ENCODE results near the gene GGTLC1.
"Not testable (repeated sequence)": the region's sequence is repeated elsewhere in the genome, so short reads cannot be mapped to it uniquely, and the experiment has no call there.

The GGTLC1 gene

GRCh38 chr20:23994001-23994633 is 5.5 kb upstream of the GGTLC1 start:
- H3K27me3 ChIP-seq (replicated peaks; ENCODE audit: control insufficient read depth, insufficient read depth, low read length) = peaks cover 21% of the 10 kb centered on the region
- H3K9me3 ChIP-seq (ENCODE audit: control insufficient read depth, low read length); H3K4me1 ChIP-seq (ENCODE audit: control insufficient read depth, insufficient read depth, low read length); H3K4me3 ChIP-seq (ENCODE audit: low read length); H3K9ac ChIP-seq (ENCODE audit: low read length); H3K36me3 ChIP-seq (ENCODE audit: control insufficient read depth, insufficient read depth, low read length, severe bottlenecking); DNase-seq (ENCODE audit: low read depth): not testable (repeated sequence)

GRCh38 chr20:23993440-23993839 is 4.9 kb upstream of the GGTLC1 start:
- H3K9ac ChIP-seq (ENCODE audit: low read length); H3K4me3 ChIP-seq (ENCODE audit: low read length); H3K4me1 ChIP-seq (ENCODE audit: control insufficient read depth, insufficient read depth, low read length); H3K36me3 ChIP-seq (ENCODE audit: control insufficient read depth, insufficient read depth, low read length, severe bottlenecking); H3K9me3 ChIP-seq (ENCODE audit: control insufficient read depth, low read length); DNase-seq (ENCODE audit: low read depth): not testable (repeated sequence)
- H3K27me3 ChIP-seq (replicated peaks; ENCODE audit: control insufficient read depth, insufficient read depth, low read length) = peaks cover 17% of the 10 kb centered on the region

GRCh38 chr20:23990296-23990695 is 1.7 kb upstream of the GGTLC1 start:
- H3K27me3 ChIP-seq (replicated peaks; ENCODE audit: control insufficient read depth, insufficient read depth, low read length); H3K4me3 ChIP-seq (ENCODE audit: low read length); H3K4me1 ChIP-seq (ENCODE audit: control insufficient read depth, insufficient read depth, low read length); DNase-seq (ENCODE audit: low read depth); H3K36me3 ChIP-seq (ENCODE audit: control insufficient read depth, insufficient read depth, low read length, severe bottlenecking); H3K9ac ChIP-seq (ENCODE audit: low read length); H3K9me3 ChIP-seq (ENCODE audit: control insufficient read depth, low read length): not testable (repeated sequence)

GRCh38 chr20:23988966-23989365 is 387 bp upstream of the GGTLC1 start:
- not testable (repeated sequence) for H3K9me3 ChIP-seq (ENCODE audit: control insufficient read depth, low read length); H3K27me3 ChIP-seq (replicated peaks; ENCODE audit: control insufficient read depth, insufficient read depth, low read length); H3K4me1 ChIP-seq (ENCODE audit: control insufficient read depth, insufficient read depth, low read length); H3K36me3 ChIP-seq (ENCODE audit: control insufficient read depth, insufficient read depth, low read length, severe bottlenecking); DNase-seq (ENCODE audit: low read depth); H3K4me3 ChIP-seq (ENCODE audit: low read length); H3K9ac ChIP-seq (ENCODE audit: low read length)

- not testable (repeated sequence) for H3K9me3 ChIP-seq (ENCODE audit: control insufficient read depth, low read length); H3K27me3 ChIP-seq (replicated peaks; ENCODE audit: control insufficient read depth, insufficient read depth, low read length); H3K36me3 ChIP-seq (ENCODE audit: control insufficient read depth, insufficient read depth, low read length, severe bottlenecking); H3K9ac ChIP-seq (ENCODE audit: low read length); H3K4me1 ChIP-seq (ENCODE audit: control insufficient read depth, insufficient read depth, low read length); H3K4me3 ChIP-seq (ENCODE audit: low read length); DNase-seq (ENCODE audit: low read depth)
These were observed 1.9 kb downstream of the GGTLC1 start for GRCh38 chr20:23986716-23987115.

- not testable (repeated sequence) for DNase-seq (ENCODE audit: low read depth); H3K9me3 ChIP-seq (ENCODE audit: control insufficient read depth, low read length); H3K4me3 ChIP-seq (ENCODE audit: low read length); H3K4me1 ChIP-seq (ENCODE audit: control insufficient read depth, insufficient read depth, low read length); H3K27me3 ChIP-seq (replicated peaks; ENCODE audit: control insufficient read depth, insufficient read depth, low read length); H3K36me3 ChIP-seq (ENCODE audit: control insufficient read depth, insufficient read depth, low read length, severe bottlenecking); H3K9ac ChIP-seq (ENCODE audit: low read length)
These were observed 2.3 kb downstream of the GGTLC1 start for GRCh38 chr20:23986310-23986709.

- H3K4me1 ChIP-seq (ENCODE audit: control insufficient read depth, insufficient read depth, low read length); H3K9ac ChIP-seq (ENCODE audit: low read length); DNase-seq (ENCODE audit: low read depth); H3K9me3 ChIP-seq (ENCODE audit: control insufficient read depth, low read length); H3K4me3 ChIP-seq (ENCODE audit: low read length); H3K27me3 ChIP-seq (replicated peaks; ENCODE audit: control insufficient read depth, insufficient read depth, low read length); H3K36me3 ChIP-seq (ENCODE audit: control insufficient read depth, insufficient read depth, low read length, severe bottlenecking): not testable (repeated sequence)
These were observed 2.8 kb downstream of the GGTLC1 start for GRCh38 chr20:23985790-23986225.

- not testable (repeated sequence) for H3K4me3 ChIP-seq (ENCODE audit: low read length); H3K36me3 ChIP-seq (ENCODE audit: control insufficient read depth, insufficient read depth, low read length, severe bottlenecking); H3K9ac ChIP-seq (ENCODE audit: low read length); H3K27me3 ChIP-seq (replicated peaks; ENCODE audit: control insufficient read depth, insufficient read depth, low read length); H3K4me1 ChIP-seq (ENCODE audit: control insufficient read depth, insufficient read depth, low read length); DNase-seq (ENCODE audit: low read depth); H3K9me3 ChIP-seq (ENCODE audit: control insufficient read depth, low read length)
These were observed 3.4 kb downstream of the GGTLC1 start for GRCh38 chr20:23985066-23985789.

GRCh38 chr20:23984476-23985023 is 4.0 kb downstream of the GGTLC1 start:
- not testable (repeated sequence) for H3K36me3 ChIP-seq (ENCODE audit: control insufficient read depth, insufficient read depth, low read length, severe bottlenecking); H3K27me3 ChIP-seq (replicated peaks; ENCODE audit: control insufficient read depth, insufficient read depth, low read length); H3K4me3 ChIP-seq (ENCODE audit: low read length); H3K4me1 ChIP-seq (ENCODE audit: control insufficient read depth, insufficient read depth, low read length); DNase-seq (ENCODE audit: low read depth); H3K9ac ChIP-seq (ENCODE audit: low read length); H3K9me3 ChIP-seq (ENCODE audit: control insufficient read depth, low read length)

GRCh38 chr20:23982112-23983018 is 6.2 kb downstream of the GGTLC1 start:
- not testable (repeated sequence) for DNase-seq (ENCODE audit: low read depth)

GRCh38 chr20:23981526-23981925 is 7.1 kb downstream of the GGTLC1 start:
- H3K9ac ChIP-seq (ENCODE audit: low read length); H3K4me3 ChIP-seq (ENCODE audit: low read length); H3K27me3 ChIP-seq (replicated peaks; ENCODE audit: control insufficient read depth, insufficient read depth, low read length); H3K9me3 ChIP-seq (ENCODE audit: control insufficient read depth, low read length); H3K4me1 ChIP-seq (ENCODE audit: control insufficient read depth, insufficient read depth, low read length); H3K36me3 ChIP-seq (ENCODE audit: control insufficient read depth, insufficient read depth, low read length, severe bottlenecking); DNase-seq (ENCODE audit: low read depth): not testable (repeated sequence)

More at GRCh38 chr20:23982112-23983018, 6.2 kb downstream of the GGTLC1 start:
- H3K9me3 ChIP-seq (ENCODE audit: control insufficient read depth, low read length); H3K9ac ChIP-seq (ENCODE audit: low read length); H3K4me1 ChIP-seq (ENCODE audit: control insufficient read depth, insufficient read depth, low read length); H3K4me3 ChIP-seq (ENCODE audit: low read length); H3K27me3 ChIP-seq (replicated peaks; ENCODE audit: control insufficient read depth, insufficient read depth, low read length); H3K36me3 ChIP-seq (ENCODE audit: control insufficient read depth, insufficient read depth, low read length, severe bottlenecking): not testable (repeated sequence)
